ENCODE measurements around the gene IGF2R.
"Not testable (repeated sequence)": the region's sequence is repeated elsewhere in the genome, so short reads cannot be mapped to it uniquely, and the experiment has no call there.

Gene IGF2R

DNA sequence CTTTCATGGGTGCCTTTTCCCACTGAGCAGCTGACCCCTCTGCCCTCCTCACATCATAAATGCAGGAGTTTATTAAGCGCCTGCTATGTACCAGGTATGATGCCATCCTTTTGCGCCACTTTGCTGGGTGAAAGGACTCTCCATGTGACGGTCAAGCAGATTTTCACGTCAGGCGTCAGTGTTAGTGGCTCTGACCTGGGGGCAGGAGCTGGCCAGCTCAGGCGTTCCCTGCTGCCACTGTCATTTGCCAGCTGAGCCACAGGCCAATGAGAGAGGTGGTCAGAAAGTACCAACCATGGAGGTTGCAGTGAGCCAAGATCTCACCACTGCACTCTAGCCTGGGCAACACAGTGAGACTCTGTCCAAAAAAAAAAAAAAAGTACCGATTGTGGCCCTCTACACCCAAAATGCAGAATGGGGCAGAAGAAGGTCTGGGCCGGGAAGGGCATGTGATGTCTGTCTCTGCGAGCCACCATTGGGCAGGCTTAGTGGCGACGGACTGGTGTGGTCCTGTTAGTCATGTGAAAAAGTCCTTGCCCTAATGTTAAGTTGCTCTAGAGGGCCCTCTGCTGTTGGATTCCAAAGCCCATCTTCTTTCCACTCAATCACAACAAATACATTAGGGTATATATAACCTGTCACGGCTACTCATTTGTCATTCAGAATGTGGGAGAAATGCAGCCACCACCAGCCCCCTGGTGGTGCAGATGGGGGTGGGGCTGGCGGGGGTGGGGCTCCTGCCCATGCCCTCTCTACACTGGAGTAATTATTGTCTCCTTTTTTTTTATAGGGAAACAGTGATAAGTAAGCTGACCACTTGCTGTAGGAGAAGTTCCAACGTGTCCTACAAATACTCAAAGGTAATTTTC, 134.3 kb downstream of the IGF2R start:
- no peaks in the 10 kb centered on the region for H3K4me1 ChIP-seq
- DNase-seq (ENCODE audit: low spot score in 2 of 2): peak; percentile 31 to 61
- peaks cover 20% of the 10 kb centered on the region for H3K36me3 ChIP-seq (replicated peaks)
- H3K4me3 ChIP-seq: no peak overlapping the region
- in situ Hi-C loops (cut with MboI; ENCODE audit: low sequenced_read_pairs): no loop called here
- no peaks in the 10 kb centered on the region for H3K27me3 ChIP-seq (ENCODE audit: low read depth)
- no peaks in the 10 kb centered on the region for H3K9me3 ChIP-seq

DNA sequence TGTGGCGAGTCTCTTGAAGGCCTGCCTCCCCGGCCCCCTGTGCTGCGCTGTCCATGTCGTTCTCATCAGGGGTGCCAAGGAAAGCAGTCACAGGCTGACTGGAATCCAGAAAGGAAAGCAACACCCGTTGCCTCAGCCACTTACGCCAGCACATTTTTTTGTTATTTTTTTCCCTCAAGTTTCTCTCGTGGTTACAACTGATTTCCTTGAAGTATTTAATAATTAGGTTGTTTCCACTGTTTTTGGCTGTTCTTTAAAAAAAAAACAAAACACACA, 134.9 kb downstream of the IGF2R start:
- no peak overlapping the region for H3K4me3 ChIP-seq
- no peaks in the 10 kb centered on the region for H3K4me1 ChIP-seq
- H3K9me3 ChIP-seq: no peaks in the 10 kb centered on the region
- H3K36me3 ChIP-seq (replicated peaks): peaks cover 17% of the 10 kb centered on the region
- no peak for DNase-seq (ENCODE audit: low spot score in 2 of 2)
- in situ Hi-C loops (cut with MboI; ENCODE audit: low sequenced_read_pairs): no loop called here
- H3K27me3 ChIP-seq (ENCODE audit: low read depth): no peaks in the 10 kb centered on the region

DNA sequence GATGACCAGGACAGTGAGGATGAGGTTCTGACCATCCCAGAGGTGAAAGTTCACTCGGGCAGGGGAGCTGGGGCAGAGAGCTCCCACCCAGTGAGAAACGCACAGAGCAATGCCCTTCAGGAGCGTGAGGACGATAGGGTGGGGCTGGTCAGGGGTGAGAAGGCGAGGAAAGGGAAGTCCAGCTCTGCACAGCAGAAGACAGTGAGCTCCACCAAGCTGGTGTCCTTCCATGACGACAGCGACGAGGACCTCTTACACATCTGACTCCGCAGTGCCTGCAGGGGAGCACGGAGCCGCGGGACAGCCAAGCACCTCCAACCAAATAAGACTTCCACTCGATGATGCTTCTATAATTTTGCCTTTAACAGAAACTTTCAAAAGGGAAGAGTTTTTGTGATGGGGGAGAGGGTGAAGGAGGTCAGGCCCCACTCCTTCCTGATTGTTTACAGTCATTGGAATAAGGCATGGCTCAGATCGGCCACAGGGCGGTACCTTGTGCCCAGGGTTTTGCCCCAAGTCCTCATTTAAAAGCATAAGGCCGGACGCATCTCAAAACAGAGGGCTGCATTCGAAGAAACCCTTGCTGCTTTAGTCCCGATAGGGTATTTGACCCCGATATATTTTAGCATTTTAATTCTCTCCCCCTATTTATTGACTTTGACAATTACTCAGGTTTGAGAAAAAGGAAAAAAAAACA, 136.1 kb downstream of the IGF2R start:
- H3K27me3 ChIP-seq (ENCODE audit: low read depth): no peaks in the 10 kb centered on the region
- H3K4me1 ChIP-seq: no peaks in the 10 kb centered on the region
- H3K9me3 ChIP-seq: no peaks in the 10 kb centered on the region
- no peak for DNase-seq (ENCODE audit: low spot score in 2 of 2)
- peaks cover 13% of the 10 kb centered on the region for H3K36me3 ChIP-seq (replicated peaks)
- H3K4me3 ChIP-seq: no peak overlapping the region
- in situ Hi-C loops (cut with MboI; ENCODE audit: low sequenced_read_pairs): no loop called here

DNA sequence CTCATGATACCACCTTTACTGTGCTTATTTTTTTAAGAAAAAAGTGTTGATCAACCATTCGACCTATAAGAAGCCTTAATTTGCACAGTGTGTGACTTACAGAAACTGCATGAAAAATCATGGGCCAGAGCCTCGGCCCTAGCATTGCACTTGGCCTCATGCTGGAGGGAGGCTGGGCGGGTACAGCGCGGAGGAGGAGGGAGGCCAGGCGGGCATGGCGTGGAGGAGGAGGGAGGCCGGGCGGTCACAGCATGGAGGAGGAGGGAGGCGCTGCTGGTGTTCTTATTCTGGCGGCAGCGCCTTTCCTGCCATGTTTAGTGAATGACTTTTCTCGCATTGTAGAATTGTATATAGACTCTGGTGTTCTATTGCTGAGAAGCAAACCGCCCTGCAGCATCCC, 137.1 kb downstream of the IGF2R start:
- Histone ChIP-seq H3K27me3 (ENCODE audit: low read depth) (no peaks in the 10 kb centered on the region), H3K36me3 (replicated peaks) (peaks cover 13% of the 10 kb centered on the region), H3K4me3 (no peak overlapping the region), H3K9me3 (no peaks in the 10 kb centered on the region), H3K4me1 (no peaks in the 10 kb centered on the region)
- DNase-seq (ENCODE audit: low spot score in 2 of 2): no peak
- in situ Hi-C loops (cut with MboI; ENCODE audit: low sequenced_read_pairs): no loop called here

DNA sequence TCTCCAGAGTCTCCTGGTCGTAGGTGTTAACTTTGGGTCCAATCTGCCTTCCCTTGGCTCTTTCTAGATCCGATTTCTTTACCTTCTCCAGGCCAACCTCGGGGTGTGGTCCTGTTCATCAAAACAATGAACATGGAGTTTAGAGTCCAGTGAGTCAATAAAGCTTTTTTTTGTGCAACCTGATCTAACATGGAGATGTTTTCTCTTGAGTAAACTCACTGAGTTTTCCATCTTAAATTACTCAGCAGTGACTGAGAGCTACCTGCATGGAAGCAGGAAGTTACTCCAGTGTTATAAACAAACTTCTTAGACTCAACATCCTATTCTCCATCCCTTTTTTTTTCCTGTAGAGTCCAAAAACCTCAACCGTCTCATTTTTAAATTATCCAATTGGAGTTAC, 137.8 kb downstream of the IGF2R start:
- in situ Hi-C loops (cut with MboI; ENCODE audit: low sequenced_read_pairs): no loop called here
- Histone ChIP-seq H3K4me3 (no peak overlapping the region), H3K36me3 (replicated peaks) (peaks cover 8% of the 10 kb centered on the region)

DNA sequence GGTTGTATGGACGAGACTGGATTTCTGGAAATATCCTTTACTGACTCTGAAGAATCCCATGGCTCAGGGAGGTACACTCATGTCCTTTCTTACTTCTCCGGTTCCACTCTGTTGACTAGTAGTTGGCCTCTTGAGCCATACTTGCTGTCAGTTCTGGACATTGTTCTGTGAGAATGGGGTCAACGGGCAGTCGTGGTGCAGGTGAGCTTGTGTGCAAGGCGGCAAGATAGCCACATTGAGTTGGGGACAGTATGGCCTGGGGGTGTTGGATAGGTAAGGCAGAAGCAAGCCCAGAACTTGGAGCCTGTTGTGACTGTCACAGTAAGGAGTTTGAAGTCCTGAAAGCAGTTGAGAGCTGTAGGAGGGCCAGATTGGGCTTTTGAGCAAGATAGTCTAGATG, 139.2 kb downstream of the IGF2R start:
- Histone ChIP-seq H3K27me3 (ENCODE audit: low read depth) (no peaks in the 10 kb centered on the region), H3K9me3 (no peaks in the 10 kb centered on the region), H3K4me1 (no peaks in the 10 kb centered on the region), H3K36me3 (replicated peaks) (peaks cover 8% of the 10 kb centered on the region), H3K4me3 (no peak overlapping the region)
- in situ Hi-C loops (cut with MboI; ENCODE audit: low sequenced_read_pairs): no loop called here
- no peak for DNase-seq (ENCODE audit: low spot score in 2 of 2)

More for the DNA sequence above, 137.8 kb downstream of the IGF2R start:
- no peak for DNase-seq (ENCODE audit: low spot score in 2 of 2)
- H3K27me3 ChIP-seq (ENCODE audit: low read depth): no peaks in the 10 kb centered on the region
- H3K4me1 ChIP-seq: no peaks in the 10 kb centered on the region
- no peaks in the 10 kb centered on the region for H3K9me3 ChIP-seq

DNA sequence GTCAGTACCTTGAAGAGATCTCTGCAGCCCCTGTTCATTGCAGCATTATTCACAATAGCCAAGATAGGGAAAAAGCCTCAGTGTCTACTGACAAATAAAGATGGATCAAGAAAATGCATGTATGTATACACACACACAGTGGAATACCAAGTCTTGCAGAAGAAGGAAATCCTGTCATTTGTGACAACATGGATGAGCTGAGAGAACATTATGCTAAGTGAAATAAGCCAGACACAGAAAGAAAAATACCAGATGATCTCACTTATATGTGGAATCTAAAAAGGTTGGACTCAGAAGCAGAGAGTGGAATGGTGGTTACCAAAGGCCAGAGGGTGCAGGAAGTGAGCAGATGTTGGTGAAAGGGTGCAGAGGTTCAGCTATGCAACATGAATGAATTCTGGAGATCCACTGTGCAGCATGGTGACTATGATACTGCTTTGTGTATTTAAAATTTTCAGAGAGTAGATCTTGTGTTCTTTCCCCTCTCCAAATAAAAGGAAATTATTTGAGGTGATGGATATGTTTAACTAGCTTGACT, 141.8 kb downstream of the IGF2R start:
- DNase-seq (ENCODE audit: low spot score in 2 of 2): no peak
- no peak overlapping the region for H3K4me3 ChIP-seq
- in situ Hi-C loops (cut with MboI; ENCODE audit: low sequenced_read_pairs): no loop called here
- no peaks in the 10 kb centered on the region for H3K36me3 ChIP-seq (replicated peaks)
- no peaks in the 10 kb centered on the region for H3K9me3 ChIP-seq
- H3K27me3 ChIP-seq (ENCODE audit: low read depth): no peaks in the 10 kb centered on the region
- no peaks in the 10 kb centered on the region for H3K4me1 ChIP-seq

DNA sequence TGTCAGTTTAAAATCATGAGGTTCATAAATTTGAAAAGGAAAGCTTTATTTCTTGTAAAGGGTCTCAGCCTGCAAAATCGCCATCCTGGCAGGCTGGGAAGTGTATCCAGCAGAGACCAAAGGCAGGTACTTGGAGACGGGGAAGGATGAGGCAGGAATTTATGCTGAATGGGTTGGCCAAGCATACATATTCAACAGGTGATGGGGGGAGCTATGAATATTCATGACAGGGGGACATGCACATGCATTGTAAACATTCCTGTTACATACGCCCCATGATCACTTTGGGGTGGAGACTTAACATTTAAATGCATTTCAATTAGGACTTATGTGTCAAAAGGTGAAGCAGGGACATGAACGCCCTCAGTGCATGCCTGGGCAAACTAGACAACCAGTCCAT, 142.9 kb downstream of the IGF2R start:
- in situ Hi-C loops (cut with MboI; ENCODE audit: low sequenced_read_pairs): no loop called here

DNA sequence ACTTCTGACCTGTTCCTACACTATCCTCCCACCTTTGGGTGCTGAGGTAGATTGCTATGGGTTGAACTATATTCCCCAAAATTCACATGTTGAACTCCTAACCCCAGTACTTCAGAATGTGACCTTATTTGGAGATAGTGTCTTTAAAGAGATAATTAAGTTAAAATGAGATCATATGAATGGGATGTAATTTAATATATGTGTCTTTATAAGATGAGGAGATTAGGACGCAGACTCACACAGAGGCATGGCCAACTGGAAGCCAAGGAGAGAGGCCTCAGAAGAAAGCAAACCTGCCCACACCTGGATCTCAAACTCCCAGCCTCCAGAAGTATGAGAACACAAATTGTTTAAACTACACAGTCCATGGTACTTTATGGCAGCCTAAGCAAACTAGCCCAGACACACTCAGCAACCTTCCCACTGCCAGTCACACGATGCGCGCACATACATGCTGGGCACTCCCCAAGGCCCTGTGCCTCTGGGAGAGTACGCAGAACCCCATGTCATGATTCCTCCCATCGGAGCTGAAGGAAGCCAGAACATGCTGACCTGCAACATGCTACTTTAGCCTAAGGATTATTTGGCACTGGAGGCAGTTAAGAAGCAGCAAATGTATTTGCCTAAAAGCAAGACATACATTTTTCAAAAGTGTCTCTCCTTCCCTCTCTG, 143.9 kb downstream of the IGF2R start:
- H3K4me1 ChIP-seq: no peaks in the 10 kb centered on the region
- no peak for DNase-seq (ENCODE audit: low spot score in 2 of 2)
- H3K9me3 ChIP-seq: no peaks in the 10 kb centered on the region; the same call in 1 of the 2 replicates
- H3K36me3 ChIP-seq (replicated peaks): no peaks in the 10 kb centered on the region
- H3K4me3 ChIP-seq: no peak overlapping the region
- in situ Hi-C loops (cut with MboI; ENCODE audit: low sequenced_read_pairs): no loop called here
- no peaks in the 10 kb centered on the region for H3K27me3 ChIP-seq (ENCODE audit: low read depth)

More for the DNA sequence above, 142.9 kb downstream of the IGF2R start:
- Histone ChIP-seq H3K36me3 (replicated peaks) (no peaks in the 10 kb centered on the region), H3K4me1 (no peaks in the 10 kb centered on the region), H3K27me3 (ENCODE audit: low read depth) (no peaks in the 10 kb centered on the region), H3K4me3 (no peak overlapping the region), H3K9me3 (no peaks in the 10 kb centered on the region)
- no peak for DNase-seq (ENCODE audit: low spot score in 2 of 2)

DNA sequence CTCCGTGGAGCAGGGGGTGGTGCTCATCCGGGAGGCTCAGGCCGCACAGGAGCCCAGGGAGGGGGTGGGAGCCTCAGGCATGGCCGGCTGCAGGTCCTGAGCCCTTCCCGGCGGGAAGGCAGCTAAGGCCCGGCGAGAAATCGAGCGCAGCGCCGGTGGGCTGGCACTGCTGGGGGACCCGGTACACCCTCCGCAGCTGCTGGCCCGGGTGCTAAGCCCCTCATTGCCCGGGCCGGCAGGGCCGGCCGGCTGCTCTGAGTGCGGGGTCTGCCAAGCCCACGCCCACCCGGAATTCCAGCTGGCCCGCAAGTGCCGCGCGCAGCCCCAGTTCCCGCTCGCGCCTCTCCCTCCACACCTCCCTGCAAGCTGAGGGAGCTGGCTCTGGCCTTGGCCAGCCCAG, 145.7 kb downstream of the IGF2R start:
- DNase-seq (ENCODE audit: low spot score in 2 of 2); H3K27me3 ChIP-seq (ENCODE audit: low read depth); H3K4me3 ChIP-seq; H3K9me3 ChIP-seq; H3K4me1 ChIP-seq; in situ Hi-C loops (cut with MboI; ENCODE audit: low sequenced_read_pairs); H3K36me3 ChIP-seq (replicated peaks): not testable (repeated sequence)

DNA sequence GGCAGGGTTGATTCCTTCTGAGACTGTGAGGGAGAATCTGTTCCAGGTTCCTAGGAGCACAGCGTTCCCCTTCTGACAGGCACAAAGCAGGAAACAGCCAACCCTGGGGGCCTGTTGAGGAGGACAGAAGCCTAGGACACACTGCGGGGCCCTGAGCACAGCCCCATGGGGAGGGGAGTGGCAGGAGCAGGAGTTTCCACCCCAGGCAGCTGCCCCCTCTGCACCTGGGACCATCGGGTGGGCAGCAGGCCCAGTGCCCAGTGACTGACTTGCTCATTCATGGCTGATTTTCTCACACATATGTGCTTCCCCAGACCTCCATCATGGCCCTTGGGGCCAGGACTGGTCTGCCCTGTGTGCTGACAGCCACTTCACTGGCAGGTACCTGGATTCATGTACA, 146.5 kb downstream of the IGF2R start:
- in situ Hi-C loops (cut with MboI; ENCODE audit: low sequenced_read_pairs): no loop called here
- Histone ChIP-seq H3K36me3 (replicated peaks) (no peaks in the 10 kb centered on the region), H3K27me3 (ENCODE audit: low read depth) (no peaks in the 10 kb centered on the region), H3K9me3 (peaks cover 6% of the 10 kb centered on the region; the same call in 1 of the 2 replicates), H3K4me3 (no peak overlapping the region), H3K4me1 (no peaks in the 10 kb centered on the region)
- no peak for DNase-seq (ENCODE audit: low spot score in 2 of 2)

DNA sequence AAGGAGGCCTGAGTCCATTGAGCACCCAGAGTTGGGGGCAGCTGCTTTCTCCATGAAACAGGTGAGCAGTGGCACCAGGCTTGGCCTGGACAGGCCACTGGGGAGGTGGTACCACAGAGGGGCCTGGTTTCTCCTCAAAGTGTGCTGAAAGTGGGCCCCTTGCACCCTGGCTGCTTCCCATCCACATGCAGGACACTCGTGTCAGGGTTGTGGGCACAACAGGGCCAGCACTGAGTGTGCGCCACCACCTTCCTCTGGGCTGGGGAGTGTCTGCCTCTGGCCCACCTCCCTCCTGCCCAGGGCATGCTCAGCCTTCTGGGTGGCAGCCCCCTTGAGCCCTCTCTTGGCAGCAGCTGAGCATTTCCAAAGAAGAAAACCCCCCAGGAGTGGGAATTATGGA, 147.5 kb downstream of the IGF2R start:
- H3K36me3 ChIP-seq (replicated peaks): no peaks in the 10 kb centered on the region
- H3K4me3 ChIP-seq: no peak overlapping the region
- in situ Hi-C loops (cut with MboI; ENCODE audit: low sequenced_read_pairs): no loop called here
- no peaks in the 10 kb centered on the region for H3K27me3 ChIP-seq (ENCODE audit: low read depth)
- no peak for DNase-seq (ENCODE audit: low spot score in 2 of 2)
- peaks cover 6% of the 10 kb centered on the region; the same call in 1 of the 2 replicates for H3K9me3 ChIP-seq
- H3K4me1 ChIP-seq: no peaks in the 10 kb centered on the region

DNA sequence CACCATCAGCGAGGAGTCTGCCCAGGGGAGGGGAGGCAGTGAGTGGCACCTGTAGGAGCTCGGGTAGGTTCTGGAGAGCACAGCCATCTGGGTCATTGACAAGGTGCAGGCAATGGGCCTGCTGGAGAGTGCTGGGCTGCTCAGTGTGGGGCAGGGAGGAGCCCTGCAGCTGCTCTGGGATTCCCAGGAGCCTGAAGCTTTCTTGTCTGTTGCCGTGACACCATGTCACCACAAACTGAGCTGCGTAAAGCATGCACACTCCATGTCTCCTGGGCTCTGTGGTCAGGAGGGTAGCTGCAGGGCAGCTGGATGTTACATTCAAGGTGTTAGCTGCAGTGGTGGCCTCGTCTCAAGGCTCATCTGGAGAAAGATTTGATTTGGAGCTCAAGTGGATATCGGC, 148.3 kb downstream of the IGF2R start:
- in situ Hi-C loops (cut with MboI; ENCODE audit: low sequenced_read_pairs): no loop called here
- no peak for DNase-seq (ENCODE audit: low spot score in 2 of 2)
- peaks cover 6% of the 10 kb centered on the region; the same call in 1 of the 2 replicates for H3K9me3 ChIP-seq
- H3K27me3 ChIP-seq (ENCODE audit: low read depth): no peaks in the 10 kb centered on the region
- no peaks in the 10 kb centered on the region for H3K36me3 ChIP-seq (replicated peaks)
- no peak overlapping the region for H3K4me3 ChIP-seq
- H3K4me1 ChIP-seq: no peaks in the 10 kb centered on the region

Data from HAP-1 (cell line).